Stimulated activated CD8-positive, alpha-beta memory T cell treated with anti-CD3 and anti-CD28 coated beads, Interleukin-7, amount 100 ng/mL, for 48 hours (primary cell): Measurements from ENCODE around the gene CARNS1.
"Not testable (repeated sequence)": the region's sequence is repeated elsewhere in the genome, so short reads cannot be mapped to it uniquely, and the experiment has no call there.

ENCODE experiments used
- DNase-seq, 2 donors: peaks; one replicate each; pipeline ENCODE4 v3.0.0-alpha.2; 2020; ENCODE audit warnings: low read depth in 1 of 2; ENCODE audit errors: extremely low read depth in 1 of 2

Gene CARNS1

GRCh38 chr11:67463186-67463585 is 47.7 kb downstream of the CARNS1 start:
- no peak for DNase-seq

- no peak for DNase-seq
Observed at GRCh38 chr11:67463680-67464410, 48.4 kb downstream of the CARNS1 start.

- DNase-seq: peak; percentile 84 to 91
Observed at GRCh38 chr11:67464411-67465188, 49.1 kb downstream of the CARNS1 start.

GRCh38 chr11:67465189-67465510 is 49.7 kb downstream of the CARNS1 start:
- DNase-seq: no peak

GRCh38 chr11:67465530-67465929 is 50.1 kb downstream of the CARNS1 start:
- not testable (repeated sequence) for DNase-seq

GRCh38 chr11:67466367-67466766 is 50.9 kb downstream of the CARNS1 start:
- DNase-seq: no peak

GRCh38 chr11:67466962-67467771 is 51.7 kb downstream of the CARNS1 start:
- no peak for DNase-seq

GRCh38 chr11:67468056-67468455 is 52.6 kb downstream of the CARNS1 start:
- DNase-seq: no peak

- no peak for DNase-seq
Observed at GRCh38 chr11:67468456-67468758, 52.9 kb downstream of the CARNS1 start.

GRCh38 chr11:67468759-67469507 is 53.5 kb downstream of the CARNS1 start, which contains the start of gene TMEM134:
Gene TMEM134, minus strand, starts transcription at chr11:67469251. Its CDS starts 59 bp downstream, at chr11:67469192.
- peak; percentile 84 to 85 for DNase-seq

- DNase-seq: no peak
Observed at GRCh38 chr11:67469508-67469811, 54.0 kb downstream of the CARNS1 start.

GRCh38 chr11:67470337-67471002 is 55.0 kb downstream of the CARNS1 start:
- no peak for DNase-seq

- no peak for DNase-seq
Observed at GRCh38 chr11:67472882-67473281, 57.4 kb downstream of the CARNS1 start.
